ENCODE results near the gene ALAD.

DNA sequence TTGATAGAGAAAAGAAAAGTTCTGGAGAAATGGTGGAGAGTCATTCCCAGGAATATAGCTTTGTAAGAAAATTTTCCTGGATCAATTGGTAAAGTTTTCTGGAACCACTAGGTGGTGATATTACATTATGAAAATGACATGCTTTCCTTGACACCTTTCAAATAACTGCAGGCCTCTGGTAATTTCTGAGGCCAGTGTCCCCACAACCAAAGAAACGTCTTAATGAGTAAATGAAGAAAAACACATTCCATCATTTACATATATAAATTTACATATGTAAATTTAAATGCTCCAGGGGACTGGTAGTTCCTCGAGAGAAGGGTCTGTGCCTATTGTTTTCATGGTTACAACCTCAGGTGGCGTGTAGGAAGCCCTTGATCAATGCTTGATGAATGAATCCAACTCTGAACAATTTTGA is 45.2 kb upstream of the ALAD start:
- TF ChIP-seq TAF1 (IDR thresholded peaks at IDR 0.05; ENCODE audit: low read depth, low read length) = no peak
- no peak for TF ChIP-seq CHD2 (IDR thresholded peaks at IDR 0.05; ENCODE audit: low read length)
- TF ChIP-seq RFX5 (IDR thresholded peaks at IDR 0.05; ENCODE audit: borderline replicate concordance, low read depth, low read length) = no peak
- no peak for TF ChIP-seq POLR2AphosphoS5 (IDR thresholded peaks at IDR 0.05; ENCODE audit: low read depth, low read length)

Measured in H1 (cell line).